Measurements from ENCODE around the gene RABEP1.
A peak's percentile ranks its signal among the peaks of the same experiment; 100 is the strongest.

The RABEP1 gene

GRCh38 chr17:5364696-5365095, 82.6 kb downstream of the RABEP1 start:
- DNase-seq, result no peak

- DNase-seq, result no peak
Measured at GRCh38 chr17:5365831-5366230, 83.7 kb downstream of the RABEP1 start.

DNA sequence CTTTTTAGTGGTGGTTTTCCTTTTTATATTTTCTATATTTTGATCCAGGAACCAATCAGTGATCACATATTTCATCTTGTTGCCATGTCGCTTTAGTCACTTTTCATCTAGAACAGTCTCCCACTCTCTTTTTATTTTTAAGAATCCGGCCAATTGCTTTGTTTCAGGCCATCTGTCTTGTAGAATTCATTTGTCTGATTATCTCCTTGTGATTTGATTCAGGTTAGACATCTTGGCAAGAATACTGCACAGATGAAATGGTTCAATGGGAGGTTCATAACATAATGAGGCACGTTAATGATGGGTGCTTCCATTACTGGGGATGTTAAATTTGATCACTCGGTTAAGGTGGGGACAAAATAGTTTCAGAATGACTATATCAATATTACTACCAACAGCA, 88.3 kb downstream of the RABEP1 start:
- no peak for DNase-seq

GRCh38 chr17:5373112-5373511, 91.0 kb downstream of the RABEP1 start:
- DNase-seq, result no peak

DNA sequence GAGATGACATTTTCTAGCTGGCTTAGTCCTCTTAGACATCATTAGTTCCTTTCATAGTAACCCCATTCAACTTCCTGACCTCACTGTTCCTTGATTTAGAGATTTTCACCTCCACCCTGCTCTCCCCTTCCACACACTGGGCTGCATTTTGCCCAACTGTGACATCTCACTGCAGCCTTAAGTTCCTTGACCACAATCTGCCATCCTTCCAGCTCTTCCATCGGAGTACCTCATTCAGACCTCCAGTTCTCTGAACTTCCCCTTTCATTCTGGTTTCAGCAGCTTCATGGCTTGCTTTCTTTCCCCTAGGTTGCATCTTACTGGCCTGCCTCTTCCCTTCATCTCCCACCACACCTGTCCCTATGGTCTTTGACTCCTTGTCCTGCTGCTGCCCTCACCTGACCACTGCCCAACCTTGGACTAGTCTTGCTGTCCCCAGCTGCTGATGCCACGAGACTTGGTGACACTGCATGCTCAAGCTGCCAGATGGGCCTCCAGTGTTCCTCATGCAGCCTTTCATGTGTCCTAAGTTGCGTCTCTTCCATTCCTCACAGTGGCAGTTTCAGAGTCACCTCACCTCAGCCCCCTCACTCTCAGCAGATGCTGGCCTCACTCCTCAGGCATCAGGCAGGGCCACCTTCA, 96.6 kb downstream of the RABEP1 start:
- no peak for DNase-seq

GRCh38 chr17:5379351-5380107, 97.4 kb downstream of the RABEP1 start:
- no peak for DNase-seq

DNA sequence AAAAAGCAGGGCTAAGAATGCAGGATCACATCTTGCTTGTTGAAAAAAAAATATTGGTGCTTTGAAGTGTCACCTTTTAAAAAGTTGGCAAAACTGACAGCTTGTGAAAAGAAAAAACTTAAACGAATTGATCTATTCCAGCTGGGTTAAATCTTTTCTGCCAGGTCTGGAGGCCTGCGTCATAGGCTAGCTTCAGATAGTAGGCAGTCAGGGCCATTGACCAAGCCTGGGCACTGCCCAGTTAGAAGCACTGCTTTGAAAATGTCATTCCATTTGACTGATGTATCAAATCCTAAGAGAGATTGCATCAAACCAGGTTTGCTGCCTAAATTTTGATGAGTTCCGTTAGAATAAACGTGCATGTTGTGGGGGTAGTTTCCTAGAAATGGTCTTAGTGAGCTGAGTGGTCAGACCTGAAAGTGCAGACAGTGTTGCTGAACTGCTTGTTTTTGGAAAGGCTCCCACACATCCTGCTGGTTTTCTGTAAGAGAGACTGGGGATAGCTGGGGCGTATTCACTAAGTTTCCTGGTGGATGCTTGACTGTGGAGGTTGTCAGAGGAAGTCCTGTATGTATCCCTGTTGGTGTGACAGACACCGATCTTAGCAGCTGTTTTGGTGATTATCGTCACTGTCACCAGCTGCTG, 98.5 kb downstream of the RABEP1 start:
- DNase-seq, result no peak

- no peak for DNase-seq
Measured at GRCh38 chr17:5381542-5381941, 99.5 kb downstream of the RABEP1 start.

GRCh38 chr17:5391678-5392077, 109.6 kb downstream of the RABEP1 start:
- no peak for DNase-seq

GRCh38 chr17:5396612-5397011, 114.5 kb downstream of the RABEP1 start:
- DNase-seq, result no peak

GRCh38 chr17:5399767-5400166, 117.7 kb downstream of the RABEP1 start:
- DNase-seq, result no peak

DNA sequence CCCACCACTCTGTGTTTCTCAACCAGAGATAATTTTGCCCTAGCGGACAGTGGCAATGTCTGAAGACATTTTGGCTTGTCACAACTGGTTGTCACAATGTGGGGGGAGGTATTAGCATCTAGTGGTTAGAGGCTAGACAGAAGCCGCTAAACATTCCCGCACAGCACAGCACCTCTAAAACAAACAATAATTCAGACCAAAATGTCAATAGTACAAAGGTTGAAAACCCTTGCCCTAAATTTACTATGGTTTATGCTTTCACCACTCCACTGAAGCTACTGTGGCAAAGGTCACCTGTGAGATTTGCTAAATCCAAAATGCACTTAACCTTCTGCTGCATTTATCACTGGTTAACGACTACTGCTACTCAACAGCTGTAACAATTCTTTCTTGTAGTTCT, 123.3 kb downstream of the RABEP1 start:
- DNase-seq, result no peak

GRCh38 chr17:5408186-5408585, 126.1 kb downstream of the RABEP1 start:
- no peak for DNase-seq

DNA sequence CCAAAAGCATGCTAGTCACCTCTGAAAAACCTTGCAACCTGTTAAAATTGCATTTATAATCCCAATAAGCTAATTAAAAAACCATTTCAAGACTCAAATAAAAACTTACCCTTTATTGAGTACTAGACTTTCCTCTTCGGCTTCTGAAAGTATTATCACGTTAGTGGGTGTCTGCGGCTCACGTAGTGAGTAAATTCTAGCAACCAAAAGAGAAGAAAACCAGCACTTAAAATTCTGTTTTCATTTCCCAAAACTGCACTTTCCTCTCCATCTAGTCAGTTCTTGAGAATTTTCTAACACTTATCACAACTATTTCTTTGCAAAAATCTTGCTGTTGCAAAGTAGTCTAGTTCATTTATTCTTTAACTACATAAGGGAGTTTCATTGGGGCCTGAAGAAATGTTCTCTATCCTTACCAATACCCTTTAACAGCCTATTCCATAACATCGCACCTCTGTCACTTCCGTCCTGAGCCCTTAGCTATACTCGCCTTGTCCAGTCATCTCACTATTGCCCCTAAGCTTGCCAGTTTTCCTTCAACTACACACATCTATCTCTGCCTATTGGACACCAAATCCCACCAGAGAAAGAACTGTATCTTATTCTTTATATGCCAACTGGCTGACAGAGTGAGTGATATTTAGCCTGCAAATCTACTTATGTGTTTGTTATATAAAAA, 128.6 kb downstream of the RABEP1 start:
- no peak for DNase-seq

- DNase-seq, result no peak
Measured at GRCh38 chr17:5413682-5414081, 131.6 kb downstream of the RABEP1 start.

- no peak for DNase-seq
Measured at GRCh38 chr17:5416901-5417300, 134.8 kb downstream of the RABEP1 start.

DNA sequence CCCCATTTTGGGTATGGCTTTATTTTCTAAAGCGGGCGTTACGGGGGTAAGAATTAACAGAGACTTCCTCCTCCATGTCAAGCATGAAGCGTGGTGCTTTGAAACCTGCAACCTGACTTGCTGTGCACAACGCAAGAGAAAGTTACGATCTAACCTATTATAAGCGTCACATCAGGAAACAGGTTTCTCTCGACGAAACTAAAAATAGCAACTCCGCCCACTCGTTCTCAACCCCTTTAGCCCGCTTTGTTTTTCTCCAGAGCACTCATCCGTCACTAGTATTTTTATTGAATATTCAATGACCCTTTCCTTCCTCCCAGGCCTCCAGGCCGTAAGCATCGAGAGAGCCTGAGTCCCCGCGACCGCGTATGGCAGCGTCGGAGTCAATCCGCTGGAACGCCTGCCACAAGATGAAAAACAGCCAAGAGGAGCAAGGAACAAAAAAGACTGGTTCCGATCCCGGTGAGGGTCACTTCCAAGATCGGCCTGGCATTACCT, 136.8 kb downstream of the RABEP1 start:
- peak; percentile 82 for DNase-seq

- peak; percentile 97 for DNase-seq
Measured at GRCh38 chr17:5419356-5419958, 137.4 kb downstream of the RABEP1 start, which contains the start of gene NUP88. Gene NUP88, minus strand, starts transcription at chr17:5419662. Its CDS starts 12 bp downstream, at chr17:5419650.

DNA sequence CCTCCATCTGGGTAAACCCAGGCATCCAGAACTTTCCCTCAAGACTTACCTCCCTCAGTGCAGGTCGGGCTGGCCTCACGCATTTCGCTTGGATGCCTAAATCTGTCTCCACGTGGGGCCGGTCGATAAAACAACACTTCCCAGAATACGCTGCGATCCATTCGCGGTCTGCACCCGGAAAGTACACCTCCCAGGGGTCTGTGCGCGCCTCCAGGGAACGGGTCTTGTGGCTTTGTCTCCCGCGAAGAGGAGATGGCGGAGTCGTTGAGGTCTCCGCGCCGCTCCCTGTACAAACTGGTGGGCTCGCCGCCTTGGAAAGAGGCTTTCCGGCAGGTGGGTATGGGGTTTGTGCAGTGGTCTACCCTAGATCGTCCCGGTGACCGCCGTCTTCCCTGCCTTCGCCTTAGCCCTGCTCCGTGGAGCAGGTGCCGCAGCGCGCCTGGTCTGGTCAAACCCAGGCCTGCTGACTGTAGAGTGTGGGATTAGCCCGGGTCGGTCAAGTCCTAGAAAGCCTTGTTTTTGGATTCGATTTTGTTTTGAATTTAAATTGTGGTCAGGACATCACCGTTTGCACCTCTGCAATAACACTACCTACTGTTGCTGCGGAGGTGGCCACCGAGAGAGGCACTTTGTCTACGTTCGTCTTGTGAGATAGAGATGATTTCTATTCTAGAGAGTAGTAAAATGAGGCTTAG, 138.0 kb downstream of the RABEP1 start, which contains the start of gene RPAIN:
Gene RPAIN, plus strand, starts transcription at position 224 of the 695 bp plus-strand sequence. Its CDS starts 29 bp downstream, at position 253.
- DNase-seq, result peak; percentile 88

DNA sequence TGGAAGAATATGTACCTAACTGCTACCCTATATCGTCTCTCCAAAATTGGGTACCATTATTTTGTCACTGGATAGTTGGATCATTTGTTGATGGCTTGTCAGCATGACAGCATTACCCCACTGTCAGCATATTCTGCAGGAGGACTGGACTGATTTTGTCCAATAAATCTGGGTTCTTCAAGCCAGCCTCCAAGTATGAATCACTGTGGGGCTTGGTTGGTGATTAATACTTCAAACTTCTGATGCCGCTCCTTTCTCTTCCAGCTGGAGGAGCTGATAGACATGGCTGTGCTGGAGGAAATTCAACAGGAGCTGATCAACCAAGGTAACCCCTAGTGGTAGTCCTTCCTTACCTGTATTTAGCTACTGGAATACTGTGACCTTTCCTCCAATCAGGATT, 140.4 kb downstream of the RABEP1 start:
- no peak for DNase-seq

DNA sequence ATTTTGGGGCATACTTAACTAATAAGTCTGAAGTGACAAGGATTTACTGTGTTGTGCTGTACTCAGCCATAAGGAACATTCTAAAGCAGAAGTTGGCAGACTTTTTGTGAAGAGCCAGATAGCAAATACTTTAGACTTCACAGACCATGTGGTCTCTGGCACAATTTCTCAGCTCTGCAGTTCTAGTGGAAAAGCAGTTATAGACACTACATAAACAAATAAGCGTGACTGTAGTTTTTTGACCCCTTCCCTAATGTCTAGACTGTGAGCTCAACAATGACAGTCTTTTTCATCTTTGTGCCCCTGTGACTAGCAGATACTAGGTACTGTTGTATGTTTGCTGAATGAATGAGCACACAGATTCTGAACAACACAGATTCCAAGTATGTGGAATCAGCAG, 142.8 kb downstream of the RABEP1 start:
- no peak for DNase-seq

GRCh38 chr17:5425826-5426225, 143.7 kb downstream of the RABEP1 start:
- no peak for DNase-seq

Data from central memory CD4-positive, alpha-beta T cell (primary cell).